Parathyroid adenoma (tissue), 2 donors: ENCODE results near the gene SLC2A5.
"Not testable (repeated sequence)": the region's sequence is repeated elsewhere in the genome, so short reads cannot be mapped to it uniquely, and the experiment has no call there.

Experiments
- H2AFZ ChIP-seq: fragments of 300-600 bp; sonication (generic); one replicate; pipeline ENCODE4 v1.7.0; 2017; ENCODE audit warnings: antibody characterized with exemption, mild to moderate bottlenecking
- H3K27ac ChIP-seq: fragments of 300-600 bp; sonication (generic); one replicate; pipeline ENCODE4 v1.7.0; 2017
- H3K27me3 ChIP-seq: fragments of 300-600 bp; sonication (generic); one replicate; pipeline ENCODE4 v1.7.0; 2017; ENCODE audit warnings: low read length; ENCODE audit not compliant: control insufficient read depth, insufficient read depth
- H3K36me3 ChIP-seq: fragments of 300-600 bp; sonication (generic); one replicate; pipeline ENCODE4 v1.7.0; 2017; ENCODE audit warnings: low read length; ENCODE audit not compliant: control insufficient read depth, insufficient read depth
- H3K4me1 ChIP-seq: fragments of 300-600 bp; sonication (generic); one replicate; pipeline ENCODE4 v1.7.0; 2017; ENCODE audit warnings: control low read depth
- H3K4me2 ChIP-seq: fragments of 300-600 bp; sonication (generic); one replicate; pipeline ENCODE4 v1.7.0; 2017; ENCODE audit warnings: low read length
- H3K4me3 ChIP-seq: fragments of 300-600 bp; sonication (generic); one replicate; pipeline ENCODE4 v1.7.0; 2017; ENCODE audit warnings: low read depth, low read length
- H3K79me2 ChIP-seq: fragments of 300-600 bp; sonication (generic); one replicate; pipeline ENCODE4 v1.7.0; 2017; ENCODE audit warnings: control low read depth
- H3K9ac ChIP-seq: fragments of 300-600 bp; sonication (generic); one replicate; pipeline ENCODE4 v1.7.0; 2017; ENCODE audit warnings: mild to moderate bottlenecking
- H3K9me3 ChIP-seq: fragments of 300-600 bp; sonication (generic); one replicate; pipeline ENCODE4 v1.7.0; 2017; ENCODE audit warnings: low read length; ENCODE audit not compliant: control insufficient read depth
- CTCF ChIP-seq: fragments of 300-600 bp; sonication (generic); IDR thresholded peaks from one replicate; pipeline ENCODE4 v1.7.0; 2017; ENCODE audit warnings: antibody characterized with exemption, mild to moderate bottlenecking
- donor health status: primary hyperparathyroidism.

The SLC2A5 gene

GRCh38 chr1:9035226-9035625 lies 34.2 kb downstream of the SLC2A5 start:
- H3K27ac ChIP-seq = no peak overlapping the region
- H3K9me3 ChIP-seq = no peaks in the 10 kb centered on the region
- no peaks in the 10 kb centered on the region for H3K79me2 ChIP-seq
- no peak for TF ChIP-seq CTCF
- no peaks in the 10 kb centered on the region for H3K27me3 ChIP-seq
- no peaks in the 10 kb centered on the region for H3K36me3 ChIP-seq
- H3K4me3 ChIP-seq = no peak overlapping the region
- H2AFZ ChIP-seq = no peak overlapping the region
- no peaks in the 10 kb centered on the region for H3K4me1 ChIP-seq
- H3K4me2 ChIP-seq = no peak overlapping the region
- H3K9ac ChIP-seq = no peak overlapping the region

GRCh38 chr1:9033363-9033762 lies 36.1 kb downstream of the SLC2A5 start:
- Histone ChIP-seq H3K4me1 (no peaks in the 10 kb centered on the region), H3K79me2 (no peaks in the 10 kb centered on the region), H3K36me3 (no peaks in the 10 kb centered on the region), H3K9ac (no peak overlapping the region), H3K4me3 (no peak overlapping the region), H3K4me2 (no peak overlapping the region), H3K27me3 (no peaks in the 10 kb centered on the region), H3K9me3 (no peaks in the 10 kb centered on the region), H3K27ac (no peak overlapping the region), H2AFZ (no peak overlapping the region)
- no peak for TF ChIP-seq CTCF

- Histone ChIP-seq H3K27me3 (no peaks in the 10 kb centered on the region), H3K4me2 (no peak overlapping the region), H3K27ac (no peak overlapping the region), H3K36me3 (no peaks in the 10 kb centered on the region), H3K79me2 (no peaks in the 10 kb centered on the region), H3K9ac (no peak overlapping the region), H3K4me3 (no peak overlapping the region), H3K4me1 (no peaks in the 10 kb centered on the region), H3K9me3 (no peaks in the 10 kb centered on the region), H2AFZ (no peak overlapping the region)
- no peak for TF ChIP-seq CTCF
Observed at GRCh38 chr1:9031484-9032259, 37.8 kb downstream of the SLC2A5 start.

GRCh38 chr1:9031077-9031476 lies 38.4 kb downstream of the SLC2A5 start:
- H3K27me3 ChIP-seq, H3K36me3 ChIP-seq, H3K4me1 ChIP-seq, H3K4me2 ChIP-seq, H3K4me3 ChIP-seq, H3K9ac ChIP-seq, H3K79me2 ChIP-seq, H3K9me3 ChIP-seq, H2AFZ ChIP-seq, H3K27ac ChIP-seq: not testable (repeated sequence)

- Histone ChIP-seq H3K4me3 (no peak overlapping the region), H2AFZ (no peak overlapping the region)
Observed at GRCh38 chr1:9028921-9029705, 40.3 kb downstream of the SLC2A5 start.

More at GRCh38 chr1:9028921-9029705, 40.3 kb downstream of the SLC2A5 start:
- Histone ChIP-seq H3K27me3 (no peaks in the 10 kb centered on the region), H3K9ac (no peak overlapping the region), H3K4me1 (no peaks in the 10 kb centered on the region), H3K27ac (no peak overlapping the region), H3K36me3 (no peaks in the 10 kb centered on the region), H3K9me3 (no peaks in the 10 kb centered on the region), H3K79me2 (no peaks in the 10 kb centered on the region), H3K4me2 (no peak overlapping the region)
- no peak for TF ChIP-seq CTCF
